GM19372 (cell line): ENCODE results near the gene UGT1A1.

Experiments
- ATAC-seq: cut with Tn5 transposase; IDR thresholded peaks from one replicate; pipeline ENCODE4 v1.9.1; 2021; ENCODE audit warnings: mild to moderate bottlenecking, low read depth, moderate library complexity; ENCODE audit not compliant: unreplicated experiment

The UGT1A1 gene

DNA sequence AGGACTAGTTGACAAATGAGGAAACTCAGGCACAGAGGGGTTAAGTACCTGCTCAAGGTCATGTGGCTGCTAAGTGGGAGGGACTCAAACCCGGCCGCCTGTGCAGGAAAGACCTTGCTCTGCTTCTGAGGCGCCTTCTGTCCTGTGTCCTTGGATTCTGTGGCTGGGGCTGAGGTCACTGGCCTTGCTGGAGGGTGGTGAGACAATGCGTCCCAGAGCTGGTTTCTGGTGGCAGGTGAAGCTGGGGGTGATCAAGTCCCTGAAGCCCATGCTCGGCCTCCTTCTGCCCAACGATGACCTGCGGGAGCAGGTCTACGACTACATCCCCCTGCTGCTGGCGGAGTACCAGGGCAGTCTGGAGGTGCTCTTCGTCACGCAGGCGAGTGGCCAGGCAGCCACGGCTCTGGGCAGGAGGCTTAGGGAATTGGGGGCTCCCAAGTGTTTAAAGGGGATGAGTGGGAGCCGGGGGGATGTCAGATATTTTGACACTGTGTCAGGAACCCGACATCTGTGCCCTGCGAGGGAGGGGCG lies 34.1 kb downstream of the UGT1A1 start:
- no peak for ATAC-seq

DNA sequence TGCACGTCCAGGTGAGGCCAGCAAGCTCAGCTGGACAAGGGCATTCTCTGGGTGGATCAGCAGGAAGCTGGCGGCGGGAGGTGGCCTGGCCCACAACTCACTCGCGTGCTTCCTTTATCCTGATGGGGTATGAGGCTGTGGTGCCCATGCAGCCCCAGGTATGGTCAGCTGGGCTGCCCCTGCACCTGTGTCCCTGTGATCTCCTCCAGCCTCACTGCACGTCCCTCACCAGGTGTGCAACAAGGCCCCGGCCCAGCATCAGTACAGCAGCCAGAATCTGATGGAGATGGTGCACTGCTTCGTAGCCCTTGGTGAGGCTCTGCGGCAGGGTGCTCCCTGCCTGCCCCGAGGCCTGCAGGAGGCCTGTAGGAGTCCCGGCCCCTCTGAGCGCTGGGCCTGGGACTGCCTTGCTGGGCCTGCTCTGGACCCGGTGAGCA lies 35.7 kb downstream of the UGT1A1 start:
- ATAC-seq = no peak

DNA sequence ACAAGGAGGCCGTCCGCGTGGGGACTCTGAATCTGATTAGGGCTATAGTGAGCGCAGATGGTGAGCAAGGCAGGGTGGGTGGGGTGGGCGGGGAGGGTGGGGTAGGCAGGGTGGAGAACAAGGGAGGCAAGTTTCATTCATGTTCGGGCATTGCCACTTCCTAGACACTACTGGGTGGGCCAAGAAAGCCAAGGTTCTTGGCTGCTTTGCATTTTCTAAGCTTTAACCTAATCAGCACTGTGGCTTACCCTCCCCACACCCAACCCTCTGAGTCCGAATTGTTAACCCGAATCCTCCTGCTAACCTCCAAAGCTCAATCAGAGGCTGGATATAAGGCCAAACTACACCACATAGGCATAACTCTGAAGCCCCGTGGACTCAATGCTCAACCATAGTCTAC lies 36.2 kb downstream of the UGT1A1 start:
- no peak for ATAC-seq

DNA sequence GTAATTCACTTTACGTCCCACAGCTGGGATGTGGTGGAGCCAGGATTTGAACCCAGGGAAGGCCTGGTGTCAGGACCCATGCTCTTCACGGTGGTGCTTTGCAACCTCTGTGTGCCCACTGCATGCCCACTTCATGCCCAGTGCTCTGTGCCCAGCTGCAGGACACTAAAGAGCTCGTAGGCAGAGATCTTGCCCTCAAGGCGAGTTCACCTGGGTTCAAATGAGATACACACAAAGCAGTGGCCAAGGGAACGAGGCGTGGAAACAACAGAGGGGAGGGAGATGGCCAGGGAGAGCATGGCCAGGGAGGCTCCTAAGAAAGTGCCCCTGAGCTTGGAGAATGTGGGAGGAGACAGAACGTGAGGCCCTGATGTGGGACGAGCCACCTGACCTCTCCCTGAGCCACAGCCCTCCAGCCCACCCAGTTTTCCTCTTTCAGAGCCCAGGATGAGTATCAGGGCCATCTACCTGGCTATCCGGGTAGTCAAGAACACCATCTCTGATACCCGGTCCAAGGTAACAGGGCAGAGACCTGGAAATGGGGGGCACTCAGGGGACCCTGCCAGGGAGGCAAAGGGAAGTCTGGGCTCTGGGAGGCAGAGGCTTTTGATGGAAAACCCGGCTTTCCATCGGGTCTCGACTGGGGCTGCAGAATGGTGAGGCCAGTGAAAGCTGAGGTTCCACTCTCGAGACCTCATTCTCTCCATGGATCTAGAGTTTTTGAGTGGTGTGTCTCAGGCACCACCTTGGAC lies 38.4 kb downstream of the UGT1A1 start:
- ATAC-seq = no peak

- no peak for ATAC-seq
Observed at GRCh38 chr2:233799087-233799665, 39.1 kb downstream of the UGT1A1 start.

DNA sequence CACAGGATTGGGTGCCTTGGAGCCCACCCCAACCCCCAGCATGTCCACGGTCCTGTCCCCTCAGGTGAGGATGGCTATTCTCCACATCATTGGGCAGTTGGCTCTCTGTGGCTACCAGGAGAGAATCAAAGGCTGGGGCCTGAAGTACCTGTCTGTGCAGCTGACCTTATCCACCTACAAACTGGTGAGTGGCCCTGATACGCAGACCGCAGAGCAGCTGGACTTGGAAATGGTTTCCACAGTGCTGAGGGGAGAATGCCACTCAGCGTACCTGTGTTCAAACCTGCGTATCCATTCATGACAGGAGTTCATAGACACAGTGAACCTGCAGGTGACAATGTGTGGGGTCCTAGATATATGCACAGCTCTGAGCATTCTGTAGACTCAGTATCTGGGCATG lies 39.6 kb downstream of the UGT1A1 start:
- no peak for ATAC-seq

DNA sequence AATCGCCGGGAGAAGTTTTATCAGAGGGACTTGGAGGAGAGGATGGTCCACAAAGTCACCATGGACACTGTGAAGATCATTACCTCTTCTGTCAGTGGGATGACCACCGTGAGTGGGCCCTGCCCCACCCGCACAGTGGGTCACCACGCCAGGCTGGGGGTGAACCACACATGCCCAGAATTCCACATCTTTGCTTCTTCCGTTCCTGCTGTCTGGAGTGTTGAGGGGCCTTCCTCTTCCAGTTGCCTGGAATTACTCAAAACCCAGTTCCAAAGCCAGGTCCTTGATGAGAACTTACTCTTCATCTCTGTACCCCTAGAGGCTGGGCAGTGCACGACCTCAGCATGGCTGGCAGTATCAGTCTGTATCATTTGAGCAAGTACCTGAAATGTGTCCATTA lies 40.1 kb downstream of the UGT1A1 start:
- no peak for ATAC-seq

- no peak for ATAC-seq
Observed at GRCh38 chr2:233801357-233802131, 41.5 kb downstream of the UGT1A1 start.

DNA sequence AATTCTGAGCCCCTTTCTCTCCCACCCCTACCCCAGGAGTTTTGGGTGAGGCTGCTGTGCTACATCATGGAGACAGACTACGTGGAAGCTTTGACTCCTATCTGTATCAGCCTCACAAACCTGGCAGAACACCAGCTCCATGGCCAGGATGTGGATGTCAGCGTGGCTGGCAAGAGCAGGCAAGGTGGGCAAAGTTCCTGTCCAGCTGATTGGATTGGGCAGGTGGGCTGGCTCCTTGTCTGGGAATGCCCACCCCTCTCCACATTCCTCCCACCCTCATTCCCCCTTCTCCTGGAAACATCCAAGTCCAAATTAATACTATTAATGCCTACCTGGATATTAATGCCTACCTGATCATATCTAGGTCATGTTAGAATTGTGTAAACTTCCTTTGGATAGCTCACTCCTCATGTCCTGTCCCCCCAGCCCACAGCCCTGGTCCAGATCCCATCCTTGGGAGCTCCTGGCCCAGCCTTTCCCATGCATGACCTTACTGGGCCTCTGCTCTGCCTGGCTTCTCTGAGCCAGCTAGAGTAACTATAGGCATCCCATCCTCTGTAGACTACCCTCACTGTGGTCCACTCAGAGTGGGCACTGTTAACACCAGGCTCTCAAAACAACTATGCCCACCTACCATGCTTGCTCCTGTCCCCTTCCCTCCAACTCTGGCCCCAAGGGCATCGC lies 42.2 kb downstream of the UGT1A1 start:
- ATAC-seq = no peak

- ATAC-seq = no peak
Observed at GRCh38 chr2:233803292-233803911, 43.3 kb downstream of the UGT1A1 start.

GRCh38 chr2:233803994-233804393 lies 43.9 kb downstream of the UGT1A1 start:
- ATAC-seq = no peak

DNA sequence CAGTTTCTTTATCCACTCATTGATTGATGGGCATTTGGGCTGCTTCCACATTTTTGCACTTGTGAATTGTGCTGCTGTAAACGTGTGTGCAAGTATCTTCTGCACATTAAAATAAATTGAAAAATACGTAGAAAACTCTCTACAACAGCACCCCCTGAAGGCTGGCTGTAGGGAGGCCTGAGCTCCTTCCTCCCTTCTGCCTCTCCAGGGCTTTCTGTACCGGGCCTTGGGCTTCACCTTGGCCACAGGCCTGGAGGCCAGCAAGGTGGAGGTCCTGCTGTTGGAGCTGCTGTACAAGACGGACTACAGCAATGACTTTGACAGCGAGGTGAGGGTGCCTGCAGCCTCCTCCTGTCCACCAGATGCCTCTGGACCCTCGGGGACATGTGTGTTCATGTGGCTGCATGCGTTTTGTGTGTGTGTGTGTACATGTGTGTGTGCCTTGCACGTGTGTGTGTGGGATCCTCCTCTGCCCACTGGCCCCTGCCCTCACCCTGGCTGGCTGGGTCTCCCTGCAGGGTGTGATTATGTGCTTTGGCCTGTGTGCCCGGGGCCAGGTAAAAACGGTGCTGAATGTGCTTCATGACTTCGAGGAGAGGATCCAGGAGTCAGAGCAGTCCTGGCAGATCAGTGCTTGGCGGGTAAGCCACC lies 47.3 kb downstream of the UGT1A1 start:
- no peak for ATAC-seq

DNA sequence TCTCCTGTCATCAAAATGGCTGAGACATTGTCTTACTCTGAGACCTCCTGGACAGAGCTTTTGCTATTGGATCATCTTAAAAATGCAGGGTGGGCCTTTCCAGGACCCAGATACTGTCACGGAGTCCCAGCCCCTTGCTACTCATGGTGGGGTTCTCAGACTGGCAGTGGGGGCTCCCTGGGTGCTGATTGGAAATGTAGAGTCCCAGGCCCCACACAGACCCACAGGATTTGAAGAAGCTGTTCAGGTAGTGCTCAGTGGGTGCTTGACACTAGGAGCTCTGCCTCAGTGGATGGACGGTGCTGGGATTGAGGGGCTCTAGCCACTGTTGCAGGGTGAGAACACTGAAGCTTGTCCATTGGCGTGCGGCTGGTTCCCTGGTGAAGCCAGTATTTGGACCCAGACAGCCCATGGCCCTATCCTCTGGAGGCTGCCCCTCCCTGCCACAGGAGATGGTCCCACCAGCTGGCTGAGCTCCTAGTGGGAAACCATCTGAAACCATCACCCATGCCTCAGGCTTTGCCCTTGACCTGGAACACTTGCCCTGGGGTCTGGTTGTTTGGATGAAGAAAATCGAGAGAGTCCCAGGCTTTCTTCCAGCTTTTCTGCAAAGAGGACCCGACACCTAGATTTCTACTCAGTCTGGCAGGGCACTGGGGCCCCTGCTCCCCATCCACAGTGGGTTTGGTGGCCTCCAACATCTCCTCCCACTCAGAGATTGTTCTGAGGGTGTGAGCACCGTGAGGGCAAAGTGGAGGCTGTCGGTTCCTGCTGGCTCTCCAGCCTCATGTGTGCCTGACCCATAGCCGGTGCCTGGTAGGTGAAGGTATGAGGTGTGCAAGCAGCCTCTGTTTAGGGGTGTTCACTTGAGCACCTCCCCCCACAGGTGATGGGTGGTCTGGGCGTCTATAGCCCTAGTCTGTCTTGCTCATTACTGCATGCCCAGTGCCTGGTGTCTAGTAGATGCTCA lies 48.2 kb downstream of the UGT1A1 start:
- no peak for ATAC-seq

DNA sequence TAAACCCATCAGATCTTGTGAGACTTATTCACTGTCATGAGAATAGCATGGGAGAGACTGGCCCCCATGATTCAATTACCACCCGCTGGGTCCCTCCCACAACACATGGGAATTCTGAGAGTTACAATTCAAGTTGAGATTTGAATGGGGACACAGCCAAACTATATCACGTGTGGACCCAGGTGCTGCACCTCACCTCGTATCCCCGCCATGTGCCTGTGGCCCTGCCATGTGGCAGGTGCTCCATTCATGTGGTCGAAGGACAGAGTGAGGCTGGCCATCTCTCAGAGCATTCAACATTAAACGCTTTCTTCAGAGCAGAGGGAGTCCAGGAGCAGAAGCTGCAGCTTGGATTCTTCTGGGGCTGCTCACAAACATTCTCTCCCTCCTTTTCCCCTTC lies 50.3 kb downstream of the UGT1A1 start:
- no peak for ATAC-seq

GRCh38 chr2:233811087-233811486 lies 51.0 kb downstream of the UGT1A1 start:
- ATAC-seq = no peak

- ATAC-seq = no peak
Observed at GRCh38 chr2:233811732-233812131, 51.7 kb downstream of the UGT1A1 start.

GRCh38 chr2:233813236-233814055 lies 53.4 kb downstream of the UGT1A1 start:
- ATAC-seq = no peak
